HepG2 (cell line): ENCODE data around the gene C2CD4A. TPM values are rescaled to one million over a fixed set of nuclear protein-coding genes. Genes with fewer than 3 reads are reported as not detected.
A peak's percentile ranks its signal among the peaks of the same experiment; 100 is the strongest.

ENCODE experiments used
- BCL6 ChIP-seq: IDR thresholded peaks from 2 replicates; pipeline ENCODE4 v1.6.1; 2016; ENCODE audit warnings: missing genetic modification reagents, missing compliant biosample characterization
- CHCHD3 ChIP-seq: sonication (generic); formaldehyde crosslinking; IDR thresholded peaks from 2 replicates; pipeline ENCODE4 v1.8.0; 2022; ENCODE audit warnings: mild to moderate bottlenecking, missing genetic modification reagents, moderate library complexity
- DNMT1 ChIP-seq: sonication (generic); formaldehyde crosslinking; IDR thresholded peaks from 2 replicates; pipeline ENCODE4 v1.5.1; 2020; ENCODE audit warnings: mild to moderate bottlenecking, missing genetic modification reagents
- DPF2 ChIP-seq: sonication (generic); formaldehyde crosslinking; IDR thresholded peaks from 2 replicates; pipeline ENCODE4 v1.4.0; 2020; ENCODE audit warnings: mild to moderate bottlenecking, low read depth, missing genetic modification reagents, borderline replicate concordance
- RBM39 ChIP-seq: fragments of 200-400 bp; formaldehyde crosslinking; IDR thresholded peaks from one replicate; pipeline ENCODE4 v1.6.1; 2018; ENCODE audit warnings: antibody characterized with exemption, mild to moderate bottlenecking, low read depth, low read length; ENCODE audit not compliant: poor library complexity, severe bottlenecking
- ZNF713 ChIP-seq: sonication (generic); formaldehyde crosslinking; IDR thresholded peaks from 2 replicates; pipeline ENCODE4 v1.4.0; 2020; ENCODE audit warnings: mild to moderate bottlenecking, missing genetic modification reagents
- polyA plus RNA-seq, 8 experiments: library from polyadenylated mRNA; depleted of rRNA in 3 of 8; stranded (reverse) in 7 of 8; unstranded in 1 of 8; fragments of >200 nt; fragmentation: Illumina TruSeq in 4 of 8; extraction: Trizol in 4 of 8; gene quantifications; 2 replicates each; pipeline versions ENCODE4 v1.2.1 to v1.2.3, GENCODE V29; 2011 to 2016; ENCODE audit warnings: low read depth in 4 of 8, missing spikeins in 1 of 8, mixed read lengths in 1 of 8; ENCODE audit not compliant: insufficient read depth in 1 of 8
- total RNA-seq, 5 experiments: library from RNA; depleted of rRNA; stranded (reverse); fragments of >200 nt; fragmentation: Illumina TruSeq; extraction: Trizol; gene quantifications; 2 replicates each; pipeline ENCODE4 v1.2.3, GENCODE V29; 2016; ENCODE audit warnings: low read depth in 1 of 5
- TF ChIP-seq, protein P1 (sequence below): sonication (generic); formaldehyde crosslinking; IDR thresholded peaks from 2 replicates; pipeline ENCODE4 v1.4.0; 2020; ENCODE audit warnings: low read depth, missing genetic modification reagents
- TF ChIP-seq, protein P2 (sequence below): sonication (generic); formaldehyde crosslinking; IDR thresholded peaks from 2 replicates; pipeline ENCODE4 v1.4.0; 2020; ENCODE audit warnings: missing genetic modification reagents
- TF ChIP-seq, protein P3 (sequence below): sonication (generic); formaldehyde crosslinking; IDR thresholded peaks from 2 replicates; pipeline ENCODE4 v1.4.0; 2020; ENCODE audit warnings: missing genetic modification reagents

Gene C2CD4A
- total and polyA plus RNA-seq, 2 of the 13 experiments (the other 11 are each of a cell fraction or from before 2014, with no cell fraction given): 0.20 TPM; not detected in 1

DNA sequence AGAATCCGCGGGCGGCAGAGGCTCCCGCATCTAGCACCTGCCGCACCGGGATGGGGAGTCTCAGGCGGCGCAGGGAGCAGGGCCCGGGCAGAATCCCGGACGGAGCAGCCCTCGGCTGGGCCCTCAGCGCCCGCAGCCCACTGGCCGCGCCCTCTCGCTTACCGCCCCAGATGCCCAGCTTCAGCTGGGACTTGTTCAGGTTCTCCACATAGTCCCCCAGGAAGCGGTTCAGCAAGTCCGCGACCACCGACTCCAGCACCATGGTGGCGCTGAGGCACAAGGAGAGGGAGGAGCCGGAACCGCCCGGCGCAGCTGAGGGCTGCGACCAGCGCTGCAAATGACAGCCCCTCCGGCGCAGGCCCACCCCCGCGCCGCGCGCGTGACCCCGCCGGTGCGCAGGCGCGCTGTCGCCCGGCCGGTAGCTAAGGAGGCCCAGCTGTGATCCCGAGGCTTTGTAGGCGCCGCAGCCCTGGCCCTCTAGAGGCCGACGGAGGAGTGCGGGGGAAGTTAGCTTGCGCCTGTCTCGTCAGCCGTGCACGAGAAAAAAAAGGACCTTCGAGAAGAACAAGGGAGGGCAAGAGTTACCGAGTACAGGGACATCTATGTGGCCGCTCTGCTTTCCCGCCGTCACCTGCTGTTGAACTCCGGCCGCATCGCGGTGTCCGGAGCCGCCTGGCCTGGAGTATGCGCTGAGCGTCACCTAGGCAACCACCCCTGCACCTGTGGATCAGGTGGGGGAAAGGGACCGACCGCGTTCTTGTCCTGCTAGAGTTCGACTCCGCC, 6.5 kb upstream of the C2CD4A start, which contains the start of gene VPS13C (continued):
- TF ChIP-seq, protein P1, sequence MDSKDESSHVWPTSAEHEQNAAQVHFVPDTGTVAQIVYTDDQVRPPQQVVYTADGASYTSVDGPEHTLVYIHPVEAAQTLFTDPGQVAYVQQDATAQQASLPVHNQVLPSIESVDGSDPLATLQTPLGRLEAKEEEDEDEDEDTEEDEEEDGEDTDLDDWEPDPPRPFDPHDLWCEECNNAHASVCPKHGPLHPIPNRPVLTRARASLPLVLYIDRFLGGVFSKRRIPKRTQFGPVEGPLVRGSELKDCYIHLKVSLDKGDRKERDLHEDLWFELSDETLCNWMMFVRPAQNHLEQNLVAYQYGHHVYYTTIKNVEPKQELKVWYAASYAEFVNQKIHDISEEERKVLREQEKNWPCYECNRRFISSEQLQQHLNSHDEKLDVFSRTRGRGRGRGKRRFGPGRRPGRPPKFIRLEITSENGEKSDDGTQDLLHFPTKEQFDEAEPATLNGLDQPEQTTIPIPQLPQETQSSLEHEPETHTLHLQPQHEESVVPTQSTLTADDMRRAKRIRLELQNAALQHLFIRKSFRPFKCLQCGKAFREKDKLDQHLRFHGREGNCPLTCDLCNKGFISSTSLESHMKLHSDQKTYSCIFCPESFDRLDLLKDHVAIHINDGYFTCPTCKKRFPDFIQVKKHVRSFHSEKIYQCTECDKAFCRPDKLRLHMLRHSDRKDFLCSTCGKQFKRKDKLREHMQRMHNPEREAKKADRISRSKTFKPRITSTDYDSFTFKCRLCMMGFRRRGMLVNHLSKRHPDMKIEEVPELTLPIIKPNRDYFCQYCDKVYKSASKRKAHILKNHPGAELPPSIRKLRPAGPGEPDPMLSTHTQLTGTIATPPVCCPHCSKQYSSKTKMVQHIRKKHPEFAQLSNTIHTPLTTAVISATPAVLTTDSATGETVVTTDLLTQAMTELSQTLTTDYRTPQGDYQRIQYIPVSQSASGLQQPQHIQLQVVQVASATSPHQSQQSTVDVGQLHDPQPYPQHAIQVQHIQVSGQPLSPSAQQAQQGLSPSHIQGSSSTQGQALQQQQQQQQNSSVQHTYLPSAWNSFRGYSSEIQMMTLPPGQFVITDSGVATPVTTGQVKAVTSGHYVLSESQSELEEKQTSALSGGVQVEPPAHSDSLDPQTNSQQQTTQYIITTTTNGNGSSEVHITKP: 0 out of 2 replicates have a peak, but pooled peaks have one; percentile 25
- TF ChIP-seq DNMT1 (no peak), ZNF713 (CRISPR knock-in tag) (0 out of 2 replicates have a peak, but pooled peaks have one; percentile 36), DPF2 (CRISPR knock-in tag) (no peak), RBM39 (peak; percentile 72), CHCHD3 (CRISPR knock-in tag) (no peak), BCL6 (CRISPR knock-in tag) (0 out of 2 replicates have a peak, but pooled peaks have one; percentile 26)
- TF ChIP-seq, protein P2, sequence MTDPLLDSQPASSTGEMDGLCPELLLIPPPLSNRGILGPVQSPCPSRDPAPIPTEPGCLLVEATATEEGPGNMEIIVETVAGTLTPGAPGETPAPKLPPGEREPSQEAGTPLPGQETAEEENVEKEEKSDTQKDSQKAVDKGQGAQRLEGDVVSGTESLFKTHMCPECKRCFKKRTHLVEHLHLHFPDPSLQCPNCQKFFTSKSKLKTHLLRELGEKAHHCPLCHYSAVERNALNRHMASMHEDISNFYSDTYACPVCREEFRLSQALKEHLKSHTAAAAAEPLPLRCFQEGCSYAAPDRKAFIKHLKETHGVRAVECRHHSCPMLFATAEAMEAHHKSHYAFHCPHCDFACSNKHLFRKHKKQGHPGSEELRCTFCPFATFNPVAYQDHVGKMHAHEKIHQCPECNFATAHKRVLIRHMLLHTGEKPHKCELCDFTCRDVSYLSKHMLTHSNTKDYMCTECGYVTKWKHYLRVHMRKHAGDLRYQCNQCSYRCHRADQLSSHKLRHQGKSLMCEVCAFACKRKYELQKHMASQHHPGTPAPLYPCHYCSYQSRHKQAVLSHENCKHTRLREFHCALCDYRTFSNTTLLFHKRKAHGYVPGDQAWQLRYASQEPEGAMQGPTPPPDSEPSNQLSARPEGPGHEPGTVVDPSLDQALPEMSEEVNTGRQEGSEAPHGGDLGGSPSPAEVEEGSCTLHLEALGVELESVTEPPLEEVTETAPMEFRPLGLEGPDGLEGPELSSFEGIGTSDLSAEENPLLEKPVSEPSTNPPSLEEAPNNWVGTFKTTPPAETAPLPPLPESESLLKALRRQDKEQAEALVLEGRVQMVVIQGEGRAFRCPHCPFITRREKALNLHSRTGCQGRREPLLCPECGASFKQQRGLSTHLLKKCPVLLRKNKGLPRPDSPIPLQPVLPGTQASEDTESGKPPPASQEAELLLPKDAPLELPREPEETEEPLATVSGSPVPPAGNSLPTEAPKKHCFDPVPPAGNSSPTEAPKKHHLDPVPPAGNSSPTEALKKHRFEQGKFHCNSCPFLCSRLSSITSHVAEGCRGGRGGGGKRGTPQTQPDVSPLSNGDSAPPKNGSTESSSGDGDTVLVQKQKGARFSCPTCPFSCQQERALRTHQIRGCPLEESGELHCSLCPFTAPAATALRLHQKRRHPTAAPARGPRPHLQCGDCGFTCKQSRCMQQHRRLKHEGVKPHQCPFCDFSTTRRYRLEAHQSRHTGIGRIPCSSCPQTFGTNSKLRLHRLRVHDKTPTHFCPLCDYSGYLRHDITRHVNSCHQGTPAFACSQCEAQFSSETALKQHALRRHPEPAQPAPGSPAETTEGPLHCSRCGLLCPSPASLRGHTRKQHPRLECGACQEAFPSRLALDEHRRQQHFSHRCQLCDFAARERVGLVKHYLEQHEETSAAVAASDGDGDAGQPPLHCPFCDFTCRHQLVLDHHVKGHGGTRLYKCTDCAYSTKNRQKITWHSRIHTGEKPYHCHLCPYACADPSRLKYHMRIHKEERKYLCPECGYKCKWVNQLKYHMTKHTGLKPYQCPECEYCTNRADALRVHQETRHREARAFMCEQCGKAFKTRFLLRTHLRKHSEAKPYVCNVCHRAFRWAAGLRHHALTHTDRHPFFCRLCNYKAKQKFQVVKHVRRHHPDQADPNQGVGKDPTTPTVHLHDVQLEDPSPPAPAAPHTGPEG (CRISPR knock-in tag): peak; percentile 92
- TF ChIP-seq, protein P3, sequence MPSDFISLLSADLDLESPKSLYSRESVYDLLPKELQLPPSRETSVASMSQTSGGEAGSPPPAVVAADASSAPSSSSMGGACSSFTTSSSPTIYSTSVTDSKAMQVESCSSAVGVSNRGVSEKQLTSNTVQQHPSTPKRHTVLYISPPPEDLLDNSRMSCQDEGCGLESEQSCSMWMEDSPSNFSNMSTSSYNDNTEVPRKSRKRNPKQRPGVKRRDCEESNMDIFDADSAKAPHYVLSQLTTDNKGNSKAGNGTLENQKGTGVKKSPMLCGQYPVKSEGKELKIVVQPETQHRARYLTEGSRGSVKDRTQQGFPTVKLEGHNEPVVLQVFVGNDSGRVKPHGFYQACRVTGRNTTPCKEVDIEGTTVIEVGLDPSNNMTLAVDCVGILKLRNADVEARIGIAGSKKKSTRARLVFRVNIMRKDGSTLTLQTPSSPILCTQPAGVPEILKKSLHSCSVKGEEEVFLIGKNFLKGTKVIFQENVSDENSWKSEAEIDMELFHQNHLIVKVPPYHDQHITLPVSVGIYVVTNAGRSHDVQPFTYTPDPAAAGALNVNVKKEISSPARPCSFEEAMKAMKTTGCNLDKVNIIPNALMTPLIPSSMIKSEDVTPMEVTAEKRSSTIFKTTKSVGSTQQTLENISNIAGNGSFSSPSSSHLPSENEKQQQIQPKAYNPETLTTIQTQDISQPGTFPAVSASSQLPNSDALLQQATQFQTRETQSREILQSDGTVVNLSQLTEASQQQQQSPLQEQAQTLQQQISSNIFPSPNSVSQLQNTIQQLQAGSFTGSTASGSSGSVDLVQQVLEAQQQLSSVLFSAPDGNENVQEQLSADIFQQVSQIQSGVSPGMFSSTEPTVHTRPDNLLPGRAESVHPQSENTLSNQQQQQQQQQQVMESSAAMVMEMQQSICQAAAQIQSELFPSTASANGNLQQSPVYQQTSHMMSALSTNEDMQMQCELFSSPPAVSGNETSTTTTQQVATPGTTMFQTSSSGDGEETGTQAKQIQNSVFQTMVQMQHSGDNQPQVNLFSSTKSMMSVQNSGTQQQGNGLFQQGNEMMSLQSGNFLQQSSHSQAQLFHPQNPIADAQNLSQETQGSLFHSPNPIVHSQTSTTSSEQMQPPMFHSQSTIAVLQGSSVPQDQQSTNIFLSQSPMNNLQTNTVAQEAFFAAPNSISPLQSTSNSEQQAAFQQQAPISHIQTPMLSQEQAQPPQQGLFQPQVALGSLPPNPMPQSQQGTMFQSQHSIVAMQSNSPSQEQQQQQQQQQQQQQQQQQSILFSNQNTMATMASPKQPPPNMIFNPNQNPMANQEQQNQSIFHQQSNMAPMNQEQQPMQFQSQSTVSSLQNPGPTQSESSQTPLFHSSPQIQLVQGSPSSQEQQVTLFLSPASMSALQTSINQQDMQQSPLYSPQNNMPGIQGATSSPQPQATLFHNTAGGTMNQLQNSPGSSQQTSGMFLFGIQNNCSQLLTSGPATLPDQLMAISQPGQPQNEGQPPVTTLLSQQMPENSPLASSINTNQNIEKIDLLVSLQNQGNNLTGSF: peak; percentile 90
